Neural cell (in vitro differentiated cells): ENCODE measurements around the gene DNMT3L.
"Not testable (repeated sequence)": the region's sequence is repeated elsewhere in the genome, so short reads cannot be mapped to it uniquely, and the experiment has no call there.

ENCODE experiments used
- CTCF ChIP-seq: fragments of 450-650 bp; IDR thresholded peaks from 2 replicates; pipeline ENCODE4 v1.5.1; 2014; ENCODE audit warnings: antibody characterized with exemption, mild to moderate bottlenecking, moderate library complexity; ENCODE audit not compliant: poor library complexity, severe bottlenecking
- EZH2 ChIP-seq: fragments of 200-600, 300-800 bp; shearing (Covaris generic), sonication (generic); IDR thresholded peaks from 2 replicates; pipeline ENCODE4 v1.6.1; 2014; ENCODE audit warnings: antibody characterized with exemption, low read length, borderline replicate concordance, mild to moderate bottlenecking; ENCODE audit not compliant: insufficient read depth, poor library complexity, severe bottlenecking
- POLR2AphosphoS5 ChIP-seq: IDR thresholded peaks from 2 replicates; pipeline ENCODE4 v1.6.1; 2012
- RAD21 ChIP-seq: fragments of 450-650 bp; conservative IDR thresholded peaks from 2 replicates; pipeline ENCODE4 v1.6.1; 2014; ENCODE audit warnings: antibody characterized with exemption, mild to moderate bottlenecking, moderate library complexity
- SMC3 ChIP-seq: fragments of 450-650 bp; conservative IDR thresholded peaks from 2 replicates; pipeline ENCODE4 v1.6.1; 2014; ENCODE audit warnings: antibody characterized with exemption, mild to moderate bottlenecking, moderate library complexity; ENCODE audit not compliant: poor library complexity
- TAF1 ChIP-seq: IDR thresholded peaks from 2 replicates; pipeline ENCODE4 v1.6.1; 2012; ENCODE audit warnings: low read depth

- not testable (repeated sequence) for TF ChIP-seq CTCF, EZH2, TAF1, POLR2AphosphoS5, SMC3, RAD21
Observed at GRCh38 chr21:44302573-44303401, 41.1 kb upstream of the DNMT3L start.
